Endodermal cell (in vitro differentiated cells): ENCODE measurements around the gene MLLT3. TPM values are rescaled to one million over a fixed set of nuclear protein-coding genes. Genes with fewer than 3 reads are reported as not detected.

Experiments used
- DNase-seq: peaks from one replicate; pipeline ENCODE4 v3.0.0-alpha.2; 2017
- H3K27ac ChIP-seq: 2 replicates; pipeline ENCODE4 v1.5.1; 2013; ENCODE audit warnings: mild to moderate bottlenecking, low read depth, low read length, moderate library complexity
- H3K27me3 ChIP-seq: 2 replicates; pipeline ENCODE4 v1.6.1; 2013; ENCODE audit warnings: mild to moderate bottlenecking, low read length, moderate library complexity; ENCODE audit not compliant: insufficient read depth, control insufficient read depth, poor library complexity, severe bottlenecking
- H3K36me3 ChIP-seq: 2 replicates; pipeline ENCODE4 v1.7.0; 2013; ENCODE audit warnings: mild to moderate bottlenecking, low read length, moderate library complexity; ENCODE audit not compliant: control insufficient read depth, insufficient read depth
- H3K4me1 ChIP-seq: one replicate; pipeline ENCODE4 v1.7.0; 2013; ENCODE audit warnings: low read length; ENCODE audit not compliant: control insufficient read depth, insufficient read depth
- H3K4me3 ChIP-seq: 2 replicates; pipeline ENCODE4 v1.5.1; 2013; ENCODE audit warnings: mild to moderate bottlenecking, low read length, moderate library complexity
- H3K9ac ChIP-seq: 2 replicates; pipeline ENCODE4 v1.6.1; 2013; ENCODE audit warnings: mild to moderate bottlenecking, low read length, moderate library complexity; ENCODE audit not compliant: poor library complexity, severe bottlenecking; ENCODE audit errors: extremely low read depth
- H3K9me3 ChIP-seq: 2 replicates; pipeline ENCODE4 v1.6.1; 2013; ENCODE audit warnings: mild to moderate bottlenecking, low read length, moderate library complexity; ENCODE audit not compliant: control insufficient read depth
- H3K27ac Mint-ChIP-seq: 2 replicates; pipeline ENCODE4 v1.8.0; 2020; ENCODE audit warnings: mixed read lengths
- H3K27me3 Mint-ChIP-seq: 2 replicates; pipeline ENCODE4 v1.8.0; 2021; ENCODE audit warnings: mild to moderate bottlenecking, mixed read lengths; ENCODE audit not compliant: insufficient read depth
- H3K36me3 Mint-ChIP-seq: 2 replicates; pipeline ENCODE4 v1.8.0; 2020; ENCODE audit warnings: low read depth, mixed read lengths
- H3K4me1 Mint-ChIP-seq: 2 replicates; pipeline ENCODE4 v1.8.0; 2020; ENCODE audit warnings: mixed read lengths
- H3K4me3 Mint-ChIP-seq: 2 replicates; pipeline ENCODE4 v1.8.0; 2020; ENCODE audit warnings: mild to moderate bottlenecking, moderate library complexity, mixed read lengths
- H3K9me3 Mint-ChIP-seq: 2 replicates; pipeline ENCODE4 v1.8.0; 2020; ENCODE audit warnings: mild to moderate bottlenecking, mixed read lengths
- CTCF ChIP-seq: fragments of 200-600 bp; sonication (generic); conservative IDR thresholded peaks from 2 replicates; pipeline ENCODE4 v1.5.0; 2021; ENCODE audit warnings: antibody characterized with exemption, mild to moderate bottlenecking
- WGBS, 2 experiments: methylation state at CpG; one replicate each; pipeline versions ENCODE4 v1.1.5 to v1.1.7; 2013; ENCODE audit warnings: missing lambda C conversion rate in 2 of 2, mixed read lengths in 1 of 2; ENCODE audit not compliant: insufficient coverage in 1 of 2, insufficient read length in 1 of 2; 5-methylcytosine and 5-hydroxymethylcytosine counted together
- total RNA-seq, 2 donors: library from RNA; stranded (reverse); fragmentation: NEBNext Ultra II Directional in 1 of 2; extraction: Animal tissue kit (Norgen Biotek cat#: 25700) in 1 of 2; gene quantifications; 2 replicates in 1 of 2; 3 replicates in 1 of 2; pipeline ENCODE4 v1.2.1, GENCODE V29; 2021

Gene MLLT3
- total RNA-seq, 2 donors from 2014 or later = 5.5 to 12.2 TPM

- peaks cover 35% of the 10 kb centered on the region for H3K9me3 Mint-ChIP-seq
- no peak for TF ChIP-seq CTCF
Observed at GRCh38 chr9:20538092-20538491, 84.2 kb downstream of the MLLT3 start.

GRCh38 chr9:20537294-20537693 is 85.0 kb downstream of the MLLT3 start:
- WGBS, 2 experiments = 92% methylated on average over 1 of the region's 2 CpGs; no CpG with 5 or more reads in 1 of the 2 experiments
- Mint-ChIP-seq H3K27me3 (no peaks in the 10 kb centered on the region), H3K27ac (no peak overlapping the region), H3K4me3 (no peak overlapping the region), H3K36me3 (peaks cover 18% of the 10 kb centered on the region), H3K4me1 (peaks cover 3% of the 10 kb centered on the region), H3K9me3 (peaks cover 31% of the 10 kb centered on the region)
- Histone ChIP-seq H3K27ac (no peak overlapping the region), H3K4me3 (no peak overlapping the region), H3K9me3 (peaks cover 30% of the 10 kb centered on the region), H3K27me3 (no peaks in the 10 kb centered on the region), H3K4me1 (peaks cover 2% of the 10 kb centered on the region), H3K9ac (no peak overlapping the region), H3K36me3 (no peaks in the 10 kb centered on the region)
- TF ChIP-seq CTCF = no peak
- no peak for DNase-seq

More at GRCh38 chr9:20538092-20538491, 84.2 kb downstream of the MLLT3 start:
- H3K36me3 ChIP-seq = no peaks in the 10 kb centered on the region
- no peak overlapping the region for H3K9ac ChIP-seq
- peaks cover 18% of the 10 kb centered on the region for H3K36me3 Mint-ChIP-seq
- H3K4me1 ChIP-seq = peaks cover 2% of the 10 kb centered on the region
- H3K4me3 ChIP-seq = no peak overlapping the region
- H3K27me3 ChIP-seq = no peaks in the 10 kb centered on the region
- H3K27me3 Mint-ChIP-seq = no peaks in the 10 kb centered on the region
- no peak overlapping the region for H3K27ac ChIP-seq
- H3K4me3 Mint-ChIP-seq = no peak overlapping the region
- peaks cover 30% of the 10 kb centered on the region for H3K9me3 ChIP-seq
- no peak for DNase-seq
- peaks cover 3% of the 10 kb centered on the region for H3K4me1 Mint-ChIP-seq
- no peak overlapping the region for H3K27ac Mint-ChIP-seq

- Histone ChIP-seq H3K9me3 (no peaks in the 10 kb centered on the region), H3K27ac (no peak overlapping the region), H3K9ac (no peak overlapping the region), H3K36me3 (no peaks in the 10 kb centered on the region), H3K27me3 (no peaks in the 10 kb centered on the region), H3K4me1 (peaks cover 23% of the 10 kb centered on the region), H3K4me3 (no peak overlapping the region)
- Mint-ChIP-seq H3K36me3 (no peaks in the 10 kb centered on the region), H3K9me3 (no peaks in the 10 kb centered on the region), H3K27me3 (no peaks in the 10 kb centered on the region), H3K27ac (no peak overlapping the region), H3K4me3 (no peak overlapping the region), H3K4me1 (peaks cover 19% of the 10 kb centered on the region)
- 88 to 89% methylated on average over 4 of the region's 4 CpGs for WGBS, 2 experiments
- no peak for DNase-seq
- no peak for TF ChIP-seq CTCF
Observed at GRCh38 chr9:20532584-20532983, 89.7 kb downstream of the MLLT3 start.
